NCI-H1092 (cell line): ENCODE results near the gene TAS1R1.
A peak's percentile ranks its signal among the peaks of the same experiment; 100 is the strongest.

ENCODE experiments used
- DNase-seq: peaks from one replicate; lab custom pipeline; 2025; lab: John Stamatoyannopoulos, UW

Gene TAS1R1

DNA sequence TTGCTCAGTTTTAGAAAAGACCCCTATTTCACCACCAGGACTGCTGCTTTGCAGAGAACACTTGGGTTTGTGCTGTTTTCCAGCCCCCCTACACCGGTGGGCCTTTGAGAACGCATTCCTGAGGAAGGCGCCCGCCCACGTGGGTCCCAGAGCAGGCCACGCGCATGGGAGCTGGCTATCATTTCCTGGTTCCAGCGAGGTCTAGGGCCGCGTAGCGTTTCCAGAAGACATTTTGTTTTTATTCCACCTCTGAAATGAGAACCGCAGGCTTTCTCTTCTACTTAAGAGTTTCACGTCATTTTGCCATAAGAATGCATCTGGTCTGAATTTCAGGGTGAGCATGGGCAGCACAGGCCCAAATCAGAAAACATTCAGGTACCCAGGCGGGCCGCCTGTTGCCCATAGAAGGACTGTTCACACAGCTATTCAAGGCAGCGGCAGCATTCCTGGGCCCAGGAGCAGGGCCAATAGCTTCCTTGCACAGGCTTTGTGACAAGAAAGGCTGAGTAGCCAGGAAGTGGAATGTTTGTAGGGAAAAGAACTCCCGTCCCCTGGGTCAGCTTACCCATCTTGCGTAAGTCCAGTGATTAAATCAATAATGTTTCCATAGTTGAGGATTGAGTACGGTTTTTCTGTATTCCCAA is 48.9 kb downstream of the TAS1R1 start:
- no peak for DNase-seq

DNA sequence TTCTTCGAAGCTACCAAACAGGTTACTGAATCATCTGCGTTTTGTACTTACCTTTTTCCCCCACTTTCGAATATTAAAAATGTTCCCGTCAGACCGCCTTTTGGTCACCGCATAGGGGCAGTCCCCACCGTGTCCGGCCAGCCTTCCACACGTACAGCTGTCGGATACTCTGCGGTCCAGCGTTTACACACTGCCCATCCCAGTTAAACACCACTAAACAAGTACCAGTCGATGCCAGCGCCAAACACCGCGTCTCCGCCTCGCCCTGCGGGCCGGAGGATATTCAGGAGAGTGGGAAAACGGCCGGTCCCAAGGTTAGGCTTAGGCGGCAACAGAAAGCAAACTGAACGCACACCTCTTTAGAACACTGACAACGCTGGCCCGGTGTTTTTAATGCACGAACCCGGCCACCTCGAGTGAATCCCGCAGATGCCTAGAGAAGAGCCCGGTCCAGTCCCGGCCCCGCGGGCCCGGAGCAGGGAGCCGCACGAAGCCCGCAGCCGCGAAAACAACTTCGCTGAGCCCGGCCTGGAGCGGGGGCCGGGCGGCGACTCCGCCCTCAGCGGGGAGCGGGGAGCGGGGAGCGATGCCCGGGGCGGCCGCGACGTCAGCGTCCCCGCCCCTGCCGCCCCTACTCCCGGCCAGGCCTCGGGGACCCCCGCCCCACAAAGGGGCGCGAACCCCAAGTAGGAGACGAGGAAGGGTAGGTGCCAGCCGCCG is 57.7 kb downstream of the TAS1R1 start:
- DNase-seq = peak; percentile 78

DNA sequence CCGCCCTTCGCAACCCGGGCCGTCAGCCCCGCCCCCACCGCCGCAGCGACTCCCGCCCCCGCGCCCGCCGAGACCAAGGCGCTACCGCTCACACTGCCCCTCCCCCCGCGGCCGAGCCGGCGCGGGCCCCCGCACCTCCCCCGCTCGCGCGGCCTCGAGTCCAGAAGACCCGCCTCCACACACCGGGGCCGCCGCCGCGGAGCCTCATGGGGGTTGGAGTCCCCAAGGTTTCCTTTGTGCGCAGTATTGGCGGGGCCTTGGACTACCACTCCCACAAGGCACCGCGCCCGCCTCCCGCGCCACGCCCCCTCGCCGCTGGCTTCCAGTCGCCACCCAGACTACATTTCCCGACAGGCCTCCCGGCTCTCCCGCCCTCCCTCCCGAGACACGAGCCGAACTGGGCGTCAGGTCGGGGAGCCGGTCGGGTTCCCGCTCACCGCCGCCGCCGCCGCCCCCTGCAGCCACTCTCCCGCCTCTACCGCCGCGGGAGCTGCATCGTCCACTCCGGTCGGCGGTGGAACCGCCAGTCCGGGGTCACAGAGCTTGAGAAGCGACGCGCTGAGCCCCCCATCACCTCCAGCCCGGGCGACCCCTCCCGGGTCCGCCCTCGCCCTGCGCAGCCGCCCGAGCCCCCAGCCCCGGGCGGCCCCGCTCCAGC is 58.4 kb downstream of the TAS1R1 start, which contains the start of gene PHF13:
TSS of gene PHF13 (plus strand) at position 371 of the 658 bp plus-strand sequence. CDS start 336 bp downstream, outside the sequence.
- DNase-seq = peak; percentile 100

DNA sequence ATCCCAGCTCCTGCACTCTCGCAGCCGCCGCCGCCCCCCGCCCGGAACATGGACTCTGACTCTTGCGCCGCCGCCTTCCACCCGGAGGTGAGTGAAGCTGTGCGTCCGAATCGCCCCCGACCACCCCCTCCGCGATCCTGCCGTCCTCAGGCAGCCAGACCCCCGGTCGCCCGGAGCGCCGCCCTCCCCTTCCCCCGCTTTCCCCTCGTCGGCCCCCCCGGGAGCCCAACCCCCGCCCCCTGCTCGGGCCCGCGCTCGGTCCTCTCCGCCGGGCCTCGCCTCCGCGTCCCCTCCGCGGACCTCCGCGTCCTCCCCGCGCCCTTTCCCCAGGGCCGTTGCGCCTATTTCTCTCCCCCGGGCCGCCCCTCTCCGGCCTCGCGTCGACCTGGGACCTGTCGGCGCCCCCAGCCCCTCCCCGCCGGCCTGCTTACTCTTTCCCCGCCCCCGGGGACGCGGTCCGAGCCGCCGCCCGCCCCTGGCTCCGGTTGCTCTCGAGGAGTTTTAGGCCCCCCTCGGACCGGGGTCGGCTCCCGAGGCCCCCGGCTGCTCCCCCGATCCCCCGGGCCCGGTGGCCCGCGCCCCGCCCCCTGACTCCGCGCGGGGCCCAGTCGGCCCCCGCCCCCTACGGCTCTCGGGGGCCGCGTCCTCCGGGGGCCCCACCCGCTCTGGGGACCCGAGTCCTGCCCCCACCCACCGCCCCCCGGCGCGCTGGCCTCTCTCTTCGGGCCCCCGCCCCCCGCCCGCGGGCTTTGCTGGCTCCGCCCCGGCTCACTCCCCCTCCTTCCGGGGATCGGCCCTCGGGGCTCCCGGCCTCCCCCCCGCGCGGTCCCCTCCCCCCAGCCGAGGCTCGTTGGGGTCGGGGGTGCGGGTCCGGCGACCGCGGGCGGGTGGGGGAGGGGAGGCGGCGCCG is 59.2 kb downstream of the TAS1R1 start:
- DNase-seq = no peak

DNA sequence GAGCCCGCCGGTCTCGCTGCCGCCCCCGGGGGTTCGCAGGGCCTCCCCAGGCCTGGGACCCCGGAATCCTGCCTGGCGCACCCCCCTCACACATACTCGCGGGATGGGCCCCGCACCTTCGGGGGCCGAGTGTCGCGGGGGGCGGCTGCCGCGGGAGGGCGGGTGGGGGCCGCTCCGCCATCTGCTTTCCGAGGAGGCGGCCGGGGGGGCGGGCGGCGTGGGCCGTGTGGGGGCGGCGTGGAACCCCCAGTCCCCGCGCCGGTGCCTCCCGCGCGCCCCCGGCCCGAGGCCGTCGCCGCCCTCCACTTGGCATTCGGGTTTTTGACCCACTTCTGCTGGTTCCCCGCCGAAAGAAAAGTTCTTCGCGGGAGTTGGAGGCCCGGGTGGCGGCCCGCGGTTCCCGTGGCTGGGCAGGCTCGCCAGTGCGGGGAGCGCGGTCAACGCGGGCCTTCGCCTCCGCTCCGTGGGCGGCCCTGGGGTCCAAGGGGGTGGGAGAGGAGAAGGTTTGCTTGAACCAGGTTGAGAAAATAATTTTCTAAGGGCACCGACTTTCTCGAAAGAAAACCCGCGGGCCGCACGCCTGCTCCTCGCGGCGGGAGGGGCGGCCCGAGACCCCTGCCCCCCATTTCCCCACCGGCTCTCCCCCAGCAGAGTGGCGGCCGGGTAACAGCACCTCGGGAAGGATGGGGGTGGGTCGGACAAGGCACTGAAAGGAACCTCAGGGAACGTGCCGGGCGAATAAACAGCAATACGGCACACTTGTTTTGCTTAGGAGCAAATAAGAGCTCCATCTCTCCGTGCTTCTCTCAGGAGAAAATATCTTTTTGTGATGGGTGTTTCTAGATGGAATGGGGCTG is 60.0 kb downstream of the TAS1R1 start:
- no peak for DNase-seq

DNA sequence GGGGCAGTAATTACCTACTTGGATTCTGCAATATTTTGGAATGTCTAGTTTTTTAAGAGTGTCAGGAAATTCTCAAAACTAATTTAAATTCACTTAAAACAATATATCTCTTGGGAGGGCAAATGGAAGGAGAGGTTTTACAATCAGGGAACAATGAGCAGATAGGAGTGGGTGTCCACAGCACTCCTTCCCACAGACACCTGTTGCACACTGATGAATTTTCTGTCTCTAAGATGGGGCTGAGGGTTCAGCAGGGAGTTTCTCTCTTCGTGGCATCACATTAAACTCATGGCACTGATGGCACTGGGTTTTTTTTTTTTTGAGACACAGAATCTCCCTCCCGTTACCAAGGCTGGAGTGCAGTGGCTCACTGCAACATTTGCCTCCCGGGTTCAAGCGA is 63.9 kb downstream of the TAS1R1 start:
- DNase-seq = no peak

DNA sequence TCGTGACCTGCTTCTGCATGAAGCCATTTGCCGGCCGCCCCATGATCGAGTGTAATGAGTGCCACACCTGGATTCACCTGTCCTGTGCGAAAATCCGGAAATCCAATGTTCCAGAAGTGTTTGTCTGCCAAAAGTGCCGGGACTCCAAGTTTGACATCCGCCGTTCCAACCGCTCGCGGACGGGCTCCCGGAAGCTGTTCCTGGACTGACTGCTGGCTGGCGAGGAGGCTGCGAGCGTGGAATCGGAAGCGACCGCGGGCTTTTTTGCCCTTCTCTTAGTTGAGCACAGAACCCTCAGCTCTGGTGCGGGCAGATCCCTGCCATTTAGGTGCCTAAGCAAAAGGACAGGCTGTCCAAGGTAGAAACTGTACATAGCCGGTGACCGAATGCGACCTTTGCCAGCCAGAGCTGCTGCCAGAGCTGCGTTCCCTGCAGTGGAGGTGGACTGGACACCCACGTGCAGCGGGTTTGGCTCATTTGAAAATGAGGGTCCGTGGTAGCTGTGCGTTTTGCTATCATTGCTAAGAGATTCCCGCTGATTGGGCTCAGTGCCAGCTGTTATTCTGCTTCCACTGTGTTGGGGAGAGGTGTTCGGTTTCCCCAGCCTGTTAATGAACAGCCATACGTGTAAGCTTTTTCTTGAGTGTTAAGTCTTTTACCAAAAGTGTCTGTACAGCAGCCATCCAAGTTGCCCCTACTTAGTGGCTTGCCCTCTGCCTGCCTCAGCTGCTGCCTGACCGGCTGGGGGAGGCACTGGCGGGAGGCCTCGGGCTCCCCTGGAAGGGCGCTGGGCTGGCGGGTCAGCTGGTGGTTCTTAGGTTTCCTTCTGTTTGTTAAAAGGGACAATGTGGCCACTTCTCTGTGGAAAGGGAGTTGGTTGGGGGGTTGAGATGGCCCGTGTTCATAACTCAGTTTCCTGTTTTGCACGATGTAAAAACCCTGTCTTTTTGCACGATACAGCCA is 66.6 kb downstream of the TAS1R1 start:
- DNase-seq = no peak

DNA sequence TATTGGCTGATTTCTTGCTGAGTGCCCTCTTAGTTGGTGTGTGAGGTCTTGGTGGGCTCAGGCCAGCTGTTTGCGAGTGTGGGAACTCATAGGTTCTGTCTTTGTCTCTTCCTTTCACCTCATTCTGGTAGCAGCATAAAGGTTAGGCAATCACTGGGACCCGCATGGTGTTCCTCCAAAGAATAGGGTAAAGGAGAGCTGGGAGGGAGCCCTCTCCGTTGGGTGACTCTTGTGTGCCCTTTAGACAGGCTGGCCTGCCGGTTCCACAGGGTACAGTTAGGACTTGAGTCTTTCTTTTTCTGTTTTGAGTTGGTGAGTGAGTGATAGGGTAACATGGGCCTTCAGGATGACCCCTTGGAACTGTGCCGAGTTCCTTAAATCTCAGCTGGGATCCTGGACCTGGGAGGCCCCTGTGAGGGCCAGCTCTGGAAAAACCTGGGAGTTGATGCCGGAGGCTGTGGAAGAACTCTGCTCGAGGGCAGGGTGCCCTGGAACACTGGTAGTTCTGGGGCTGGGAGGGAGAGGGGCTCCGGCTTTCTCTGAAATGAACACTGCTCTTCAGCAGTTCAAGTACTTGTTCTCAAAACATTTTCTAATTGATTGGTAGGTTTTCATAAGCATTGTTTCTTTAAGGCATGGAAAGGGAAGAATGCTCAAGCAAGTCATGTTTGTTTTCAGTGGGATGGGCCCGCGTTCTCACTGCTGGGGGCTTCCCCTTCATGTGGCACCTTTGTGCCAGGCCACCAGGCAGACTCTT is 67.5 kb downstream of the TAS1R1 start:
- no peak for DNase-seq

DNA sequence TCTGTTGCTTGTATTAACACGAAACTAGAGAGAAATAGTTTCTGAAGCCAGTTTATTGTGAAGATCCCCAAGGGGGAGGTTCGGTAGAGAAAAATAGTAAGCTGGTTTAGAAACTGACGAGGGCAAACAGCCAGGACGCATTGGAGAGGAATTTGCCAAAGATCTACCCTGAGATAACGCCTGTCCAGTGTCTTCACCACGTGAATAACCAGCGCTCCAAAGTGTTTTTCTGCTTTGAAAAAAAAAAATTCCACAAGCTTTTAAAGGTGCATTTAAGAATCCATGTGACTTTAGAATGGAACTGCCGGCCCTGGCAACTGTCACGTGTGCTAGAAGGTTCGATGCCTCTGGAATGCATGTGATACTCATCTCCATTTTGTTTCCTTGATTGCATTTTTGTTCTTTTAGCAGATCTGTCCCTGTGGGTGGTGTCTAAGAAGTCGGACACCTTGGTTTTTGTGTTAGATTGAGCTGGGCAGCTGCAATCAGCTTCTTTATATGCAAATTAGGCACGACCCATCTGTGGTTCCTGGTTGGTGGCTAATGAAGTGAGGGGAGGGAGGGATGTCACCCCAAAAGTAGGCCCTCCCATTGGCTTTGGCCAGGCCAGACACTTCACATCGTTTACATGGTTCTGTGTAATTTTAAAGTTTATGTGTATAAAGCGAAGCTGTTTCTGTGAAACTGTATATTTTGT is 68.3 kb downstream of the TAS1R1 start:
- no peak for DNase-seq

DNA sequence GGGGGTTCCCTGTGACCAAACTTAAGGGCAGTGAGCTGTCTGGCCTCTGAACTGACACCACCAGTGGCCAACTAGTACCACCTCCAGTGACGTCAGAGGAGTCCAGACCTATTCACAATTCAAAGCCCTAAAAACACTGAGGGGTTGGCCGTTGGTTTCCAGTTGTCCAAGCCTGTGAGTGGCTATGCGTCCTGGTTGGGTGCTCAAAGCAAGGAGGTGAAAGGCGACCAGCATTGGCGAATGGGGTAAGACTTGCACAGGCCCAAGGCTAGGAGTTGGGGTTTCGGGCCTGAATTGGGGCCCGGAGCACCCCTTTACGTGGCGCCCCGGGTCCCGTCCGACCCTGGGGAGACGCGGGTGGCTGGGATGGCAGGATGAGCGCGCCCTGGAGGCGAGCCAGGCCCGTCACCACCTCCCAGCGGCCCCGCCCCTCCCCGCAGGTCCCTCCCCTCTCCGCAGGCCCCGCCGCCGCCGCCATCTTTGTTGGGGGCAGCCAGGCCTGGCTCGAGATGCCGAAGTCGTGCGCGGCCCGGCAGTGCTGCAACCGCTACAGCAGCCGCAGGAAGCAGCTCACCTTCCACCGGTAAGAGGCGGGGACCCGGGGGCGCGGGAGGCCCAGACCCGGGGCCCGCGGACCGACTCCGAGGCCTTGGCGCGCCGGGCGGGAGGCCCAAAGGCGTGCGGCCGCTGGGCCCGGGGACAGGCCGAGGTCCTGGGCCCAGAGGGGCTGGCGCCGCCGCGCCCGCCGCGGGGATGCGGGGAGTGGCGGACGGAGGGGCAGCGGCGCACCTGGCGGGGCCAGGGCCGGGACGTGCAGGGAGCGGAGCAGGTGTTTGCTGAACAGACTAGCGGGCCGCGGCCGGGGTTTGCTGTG is 69.8 kb downstream of the TAS1R1 start, which contains the start of gene THAP3:
TSS of gene THAP3 (plus strand) at position 159 of the 874 bp plus-strand sequence. CDS start at position 510, 351 bp downstream.
- peak; percentile 92 for DNase-seq

DNA sequence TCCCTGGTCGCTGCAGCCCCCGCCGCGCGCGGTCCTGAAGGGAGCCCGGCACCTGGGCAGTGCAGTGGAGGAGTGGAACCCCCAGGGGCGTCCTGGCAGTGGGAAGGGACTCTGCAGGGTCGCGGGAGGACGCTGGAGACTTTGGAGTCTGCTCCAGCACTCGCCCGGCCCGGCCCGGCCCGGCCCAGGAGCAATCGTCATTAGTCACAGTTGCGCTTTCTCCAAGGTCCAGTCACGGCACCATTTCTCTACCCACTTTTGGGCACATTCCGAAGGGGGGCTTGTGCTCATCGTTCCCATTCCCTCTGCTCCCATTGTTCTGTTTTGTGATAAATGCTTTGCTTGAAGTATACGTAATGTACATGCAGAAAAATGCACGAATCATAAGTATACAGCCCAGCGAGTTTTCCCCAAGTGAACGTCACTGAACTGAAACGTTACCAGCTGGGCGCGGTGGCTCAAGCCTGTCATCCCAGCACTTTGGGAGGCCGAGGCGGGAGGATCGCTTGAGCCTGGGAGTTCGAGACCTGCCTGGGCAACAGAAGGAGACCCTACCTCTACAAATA is 70.6 kb downstream of the TAS1R1 start:
- no peak for DNase-seq

DNA sequence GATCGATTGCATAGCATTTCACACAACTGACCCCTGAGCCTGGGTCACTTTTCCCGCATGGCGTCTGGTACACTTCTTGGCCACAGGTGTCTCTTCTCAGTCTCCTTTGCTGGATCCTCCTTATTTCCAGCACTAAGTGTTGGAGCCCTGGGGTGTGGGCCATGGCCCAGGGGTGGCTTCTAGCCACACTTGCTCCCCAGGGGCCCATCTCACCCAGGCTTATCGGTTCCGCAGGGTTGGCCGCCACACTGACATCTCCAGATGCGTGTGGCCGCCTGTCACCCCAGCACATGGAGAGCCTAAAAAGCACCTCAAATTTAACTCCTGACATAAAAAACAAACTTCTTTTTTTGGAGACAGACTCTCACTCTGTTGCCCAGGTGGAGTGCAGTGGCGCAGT is 71.9 kb downstream of the TAS1R1 start:
- DNase-seq = no peak

DNA sequence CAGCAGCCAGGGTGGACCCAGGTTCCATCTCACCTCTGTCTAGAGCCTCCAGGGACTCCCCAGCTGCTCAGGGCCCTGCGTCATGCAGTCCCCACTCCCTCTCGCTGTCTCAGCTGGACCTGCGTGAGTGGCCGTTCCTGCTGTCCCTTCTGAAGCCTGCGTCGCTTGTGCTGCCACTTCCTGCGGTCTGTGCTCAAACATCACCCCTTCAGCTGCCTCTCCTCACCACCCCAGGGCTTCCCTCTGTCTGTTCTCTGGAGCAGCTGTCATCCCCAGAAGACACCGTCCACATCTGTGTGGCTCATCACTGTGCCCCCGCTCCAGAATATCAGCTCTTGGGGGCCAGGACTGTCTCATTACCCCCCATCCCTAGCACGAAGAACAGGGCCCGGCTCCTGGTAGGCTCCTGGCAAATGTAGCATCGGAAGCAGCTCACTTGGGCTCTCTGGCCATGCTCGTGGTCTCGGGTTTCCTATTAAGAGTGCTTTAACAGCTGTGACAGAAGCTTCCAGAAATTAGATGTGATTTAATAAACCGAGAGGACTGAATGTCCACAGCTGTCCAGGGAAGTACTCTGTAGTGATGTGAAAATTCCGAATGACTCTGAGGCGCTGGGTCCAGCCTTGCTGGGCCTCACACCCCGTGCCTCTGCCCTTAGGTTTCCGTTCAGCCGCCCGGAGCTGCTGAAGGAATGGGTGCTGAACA is 72.9 kb downstream of the TAS1R1 start:
- no peak for DNase-seq

DNA sequence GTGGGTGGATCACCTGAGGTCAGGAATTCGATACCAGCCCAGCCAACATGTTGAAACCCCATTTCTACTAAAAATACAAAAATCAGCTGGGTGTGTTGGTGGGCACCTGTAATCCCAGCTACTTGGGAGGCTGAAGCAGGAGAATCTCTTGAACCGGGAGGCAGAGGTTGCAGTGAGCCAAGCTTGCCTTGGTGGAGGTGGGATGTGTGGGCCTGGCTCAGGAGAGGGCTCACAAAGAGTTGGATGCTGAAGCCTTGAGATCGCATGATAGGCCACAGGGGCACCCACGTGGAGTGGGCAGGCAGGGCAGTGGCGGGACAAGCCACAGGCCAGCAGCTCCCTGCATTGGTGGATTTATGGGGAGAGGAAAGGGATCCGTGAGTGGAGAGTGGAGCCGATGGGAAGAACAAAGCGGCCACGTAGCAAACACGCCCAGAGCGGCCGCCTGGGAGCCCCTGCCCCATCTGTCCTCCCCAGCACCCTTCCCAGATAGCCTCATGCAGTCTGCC is 73.9 kb downstream of the TAS1R1 start:
- no peak for DNase-seq
